Measurements from ENCODE around the gene FAM120C.

Gene FAM120C

DNA sequence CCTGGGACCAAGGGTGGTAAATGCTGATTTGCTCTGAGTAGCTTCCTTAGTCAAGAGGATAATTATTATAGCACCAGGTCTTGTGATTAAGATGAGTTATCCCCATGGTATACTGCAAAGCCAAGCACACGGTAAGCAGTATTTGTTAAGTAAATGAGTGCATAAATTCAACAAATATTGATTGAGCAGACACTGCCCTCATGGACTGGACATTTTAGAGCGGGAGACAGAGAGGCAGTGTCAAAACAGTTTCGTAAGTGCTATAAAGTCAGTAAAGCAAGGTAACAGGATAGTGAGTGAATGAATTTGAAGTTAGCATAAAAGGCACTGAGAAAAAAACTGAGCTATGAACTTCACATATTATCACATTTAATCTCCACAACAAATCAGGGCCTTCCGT, 152.7 kb downstream of the FAM120C start:
- DNase-seq = no peak

- DNase-seq = no peak
Observed at GRCh38 chrX:54029529-54030143, 153.4 kb downstream of the FAM120C start.

DNA sequence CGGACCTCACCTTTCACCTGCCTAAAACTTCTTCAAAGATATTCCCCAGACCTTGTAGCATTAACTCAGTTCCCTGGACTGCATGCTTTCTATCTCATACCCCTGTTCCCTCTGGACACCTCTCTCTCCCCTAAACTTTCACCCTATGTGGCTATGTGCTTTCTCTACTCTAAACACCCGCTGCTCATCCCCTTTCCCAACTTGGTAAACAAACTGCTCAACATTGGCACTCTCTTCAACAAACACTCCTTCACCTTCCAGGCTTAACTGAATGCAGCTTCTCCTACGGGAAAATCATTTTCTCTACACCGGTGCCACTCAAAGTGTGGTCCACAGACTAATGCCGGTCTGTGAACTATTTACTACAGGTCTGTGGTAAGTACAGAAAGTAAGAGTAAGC, 158.7 kb downstream of the FAM120C start:
- no peak for DNase-seq

Data from HCEC 1CT (cell line).